SH-SY5Y (cell line): ENCODE results near the gene CDKL2.

Experiments
- GATA2 ChIP-seq: IDR thresholded peaks from 2 replicates; pipeline ENCODE4 v1.6.1; 2011; ENCODE audit warnings: mild to moderate bottlenecking, low read depth, low read length
- GATA3 ChIP-seq: IDR thresholded peaks from 2 replicates; pipeline ENCODE4 v1.6.1; 2011; ENCODE audit warnings: low read depth, mild to moderate bottlenecking, low read length, moderate library complexity

GRCh38 chr4:75545526-75545925, 84.8 kb downstream of the CDKL2 start:
- no peak for TF ChIP-seq GATA2
- TF ChIP-seq GATA3, result no peak
